Upper lobe of right lung (tissue), 1 donor: ENCODE results near the gene YPEL2. TPM values are rescaled to one million over a fixed set of nuclear protein-coding genes. Genes with fewer than 3 reads are reported as not detected.

Source experiments
- ATAC-seq: fragments of 200-7000 bp; cut with Tn5 transposase; one replicate; pipeline ENCODE4 v1.9.1; 2020; ENCODE audit warnings: mild to moderate bottlenecking, moderate library complexity
- DNase-seq: peaks from one replicate; pipeline ENCODE4 v3.0.0-alpha.2; 2020
- H3K27ac ChIP-seq: fragments of 200-600 bp; one replicate; pipeline ENCODE4 v1.8.0; 2022
- H3K27me3 ChIP-seq: fragments of 200-600 bp; one replicate; pipeline ENCODE4 v1.8.0; 2022; ENCODE audit warnings: mild to moderate bottlenecking
- H3K36me3 ChIP-seq: fragments of 200-600 bp; one replicate; pipeline ENCODE4 v1.8.0; 2022
- H3K4me1 ChIP-seq: fragments of 200-600 bp; one replicate; pipeline ENCODE4 v1.8.0; 2022
- H3K4me3 ChIP-seq: fragments of 200-600 bp; one replicate; pipeline ENCODE4 v1.8.0; 2022; ENCODE audit warnings: mild to moderate bottlenecking
- H3K9me3 ChIP-seq: fragments of 200-600 bp; one replicate; pipeline ENCODE4 v1.8.0; 2022
- CTCF ChIP-seq: fragments of 200-600 bp; IDR thresholded peaks from one replicate; pipeline ENCODE4 v1.8.0; 2022; ENCODE audit warnings: antibody characterized with exemption
- intact Hi-C: fragments of 100-400 bp; cut with DNase I; formaldehyde crosslinking; loops from one replicate; pipeline ENCODE4 v1.11.0; 2022
- total RNA-seq: library from RNA; stranded (reverse); fragmentation: NEBNext Ultra II Directional; extraction: Animal tissue kit (Norgen Biotek cat#: 25700); gene quantifications from one replicate; pipeline ENCODE4 v1.2.1, GENCODE V29; 2021
- donor health status: DM: no; HTN: yes; CAD: no; lungs with severe emphysema.

YPEL2 gene
- total RNA-seq, 1 donor from 2014 or later, result 19.6 TPM

GRCh38 chr17:59437791-59438281 is 106.4 kb downstream of the YPEL2 start:
- ATAC-seq, result peak; percentile 30
- Histone ChIP-seq H3K36me3 (no peaks in the 10 kb centered on the region), H3K27me3 (no peaks in the 10 kb centered on the region), H3K4me3 (no peak overlapping the region), H3K9me3 (no peaks in the 10 kb centered on the region), H3K27ac (no peak overlapping the region), H3K4me1 (peaks cover 25% of the 10 kb centered on the region)
- TF ChIP-seq CTCF, result no peak
- DNase-seq, result no peak
- intact Hi-C loops, result loop anchor here (10.0 kb wide), 1 partner anchor 103 kb away; the partner anchor contains the start of gene YPEL2

GRCh38 chr17:59439262-59439661 is 107.8 kb downstream of the YPEL2 start:
- Histone ChIP-seq H3K27ac (no peak overlapping the region), H3K4me1 (peaks cover 25% of the 10 kb centered on the region)
- intact Hi-C loops, result loop anchor here (10.0 kb wide), 1 partner anchor 104 kb away; the partner anchor contains the start of gene YPEL2

GRCh38 chr17:59439741-59440211 is 108.3 kb downstream of the YPEL2 start:
- H3K36me3 ChIP-seq, result no peaks in the 10 kb centered on the region
- H3K4me3 ChIP-seq, result no peak overlapping the region
- DNase-seq (no peak), ATAC-seq (no peak)
- H3K27me3 ChIP-seq, result no peaks in the 10 kb centered on the region
- no peaks in the 10 kb centered on the region for H3K9me3 ChIP-seq
- TF ChIP-seq CTCF, result no peak
- peaks cover 25% of the 10 kb centered on the region for H3K4me1 ChIP-seq
- H3K27ac ChIP-seq, result no peak overlapping the region
- intact Hi-C loops, result loop anchor here (5.0 to 10.0 kb wide), 2 partner anchors 105 to 127 kb away; partner anchors contain the start of gene YPEL2

More at GRCh38 chr17:59439262-59439661, 107.8 kb downstream of the YPEL2 start:
- ATAC-seq, result no peak
- H3K36me3 ChIP-seq, result no peaks in the 10 kb centered on the region
- no peaks in the 10 kb centered on the region for H3K9me3 ChIP-seq
- no peaks in the 10 kb centered on the region for H3K27me3 ChIP-seq
- no peak for TF ChIP-seq CTCF
- no peak overlapping the region for H3K4me3 ChIP-seq
- no peak for DNase-seq

GRCh38 chr17:59440757-59441463 is 109.5 kb downstream of the YPEL2 start:
- Histone ChIP-seq H3K27ac (no peak overlapping the region), H3K36me3 (no peaks in the 10 kb centered on the region), H3K27me3 (no peaks in the 10 kb centered on the region), H3K9me3 (no peaks in the 10 kb centered on the region), H3K4me3 (no peak overlapping the region), H3K4me1 (peaks cover 25% of the 10 kb centered on the region)
- DNase-seq (peak; percentile 78), ATAC-seq (peak; percentile 98)
- intact Hi-C loops, result loop anchor here (5.0 kb wide), 1 partner anchor 129 kb away; no protein-coding TSS in a partner anchor
- peak; percentile 90 for TF ChIP-seq CTCF

- DNase-seq (no peak), ATAC-seq (no peak)
- H3K4me3 ChIP-seq, result no peak overlapping the region
Observed at GRCh38 chr17:59441464-59442096, 110.1 kb downstream of the YPEL2 start.

More at GRCh38 chr17:59441464-59442096, 110.1 kb downstream of the YPEL2 start:
- H3K27ac ChIP-seq, result no peak overlapping the region
- peaks cover 25% of the 10 kb centered on the region for H3K4me1 ChIP-seq
- intact Hi-C loops, result loop anchor here (5.0 kb wide), 1 partner anchor 129 kb away; no protein-coding TSS in a partner anchor
- no peaks in the 10 kb centered on the region for H3K27me3 ChIP-seq
- no peak for TF ChIP-seq CTCF
- H3K36me3 ChIP-seq, result no peaks in the 10 kb centered on the region
- no peaks in the 10 kb centered on the region for H3K9me3 ChIP-seq
